ENCODE results near the gene KLRF2.
"Not testable (repeated sequence)": the region's sequence is repeated elsewhere in the genome, so short reads cannot be mapped to it uniquely, and the experiment has no call there.

The KLRF2 gene

GRCh38 chr12:9881246-9881645 lies at the start of gene KLRF2:
Gene KLRF2 (plus strand): TSS chr12:9881489. CDS start chr12:9881596, 107 bp downstream.
- DNase-seq = no peak

GRCh38 chr12:9831720-9832119 lies 49.6 kb upstream of the KLRF2 start:
- no peak for DNase-seq

GRCh38 chr12:9843407-9843806 lies 37.9 kb upstream of the KLRF2 start:
- DNase-seq = no peak

GRCh38 chr12:9848899-9849298 lies 32.4 kb upstream of the KLRF2 start:
- no peak for DNase-seq

GRCh38 chr12:9851050-9851449 lies 30.2 kb upstream of the KLRF2 start:
- DNase-seq = no peak

- DNase-seq = no peak
Measured at GRCh38 chr12:9851927-9852326, 29.4 kb upstream of the KLRF2 start.

GRCh38 chr12:9856151-9856550 lies 25.1 kb upstream of the KLRF2 start:
- DNase-seq = no peak

- no peak for DNase-seq
Measured at GRCh38 chr12:9856894-9857293, 24.4 kb upstream of the KLRF2 start.

- no peak for DNase-seq
Measured at GRCh38 chr12:9858135-9858534, 23.2 kb upstream of the KLRF2 start.

- no peak for DNase-seq
Measured at GRCh38 chr12:9864913-9865675, 16.2 kb upstream of the KLRF2 start.

GRCh38 chr12:9866860-9867269 lies 14.4 kb upstream of the KLRF2 start:
- no peak for DNase-seq

- DNase-seq = no peak
Measured at GRCh38 chr12:9867531-9867930, 13.8 kb upstream of the KLRF2 start.

- no peak for DNase-seq
Measured at GRCh38 chr12:9868311-9868801, 12.9 kb upstream of the KLRF2 start.

- DNase-seq = no peak
Measured at GRCh38 chr12:9868951-9869306, 12.4 kb upstream of the KLRF2 start.

- no peak for DNase-seq
Measured at GRCh38 chr12:9869307-9870161, 11.8 kb upstream of the KLRF2 start, which contains the start of gene CLEC2B. Gene CLEC2B (minus strand): TSS chr12:9869354.

- no peak for DNase-seq
Measured at GRCh38 chr12:9870286-9870866, 10.9 kb upstream of the KLRF2 start.

GRCh38 chr12:9872162-9872561 lies 9.1 kb upstream of the KLRF2 start:
- no peak for DNase-seq

- DNase-seq = no peak
Measured at GRCh38 chr12:9872742-9873141, 8.5 kb upstream of the KLRF2 start.

- not testable (repeated sequence) for DNase-seq
Measured at GRCh38 chr12:9876120-9876519, 5.2 kb upstream of the KLRF2 start.

- DNase-seq = no peak
Measured at GRCh38 chr12:9880532-9881078, 684 bp upstream of the KLRF2 start.

- DNase-seq = no peak
Measured at GRCh38 chr12:9881988-9882387, 699 bp downstream of the KLRF2 start.

- no peak for DNase-seq
Measured at GRCh38 chr12:9883175-9883574, 1.9 kb downstream of the KLRF2 start.

GRCh38 chr12:9888665-9889273 lies 7.5 kb downstream of the KLRF2 start:
- no peak for DNase-seq
